PFSK-1 (cell line): ENCODE results near the gene PHACTR1.

Source experiments
- POLR2AphosphoS5 ChIP-seq: IDR thresholded peaks from 2 replicates; pipeline ENCODE4 v1.6.1; 2012; ENCODE audit warnings: low read depth, mild to moderate bottlenecking, control low read depth, low read length, moderate library complexity
- SIN3A ChIP-seq: IDR thresholded peaks from 2 replicates; pipeline ENCODE4 v1.6.1; 2012; ENCODE audit warnings: mild to moderate bottlenecking, low read length, moderate library complexity, borderline replicate concordance; ENCODE audit not compliant: insufficient read depth
- TF ChIP-seq, protein P1 (sequence below), 2 experiments: IDR thresholded peaks; 2 replicates each; pipeline versions ENCODE4 v1.6.1 to v1.8.0; 2011 to 2012; ENCODE audit warnings: low read depth in 2 of 2, low read length in 2 of 2, control low read depth in 1 of 2, inconsistent platforms in 1 of 2, mild to moderate bottlenecking in 1 of 2, moderate library complexity in 1 of 2; ENCODE audit not compliant: insufficient read depth in 1 of 2

DNA sequence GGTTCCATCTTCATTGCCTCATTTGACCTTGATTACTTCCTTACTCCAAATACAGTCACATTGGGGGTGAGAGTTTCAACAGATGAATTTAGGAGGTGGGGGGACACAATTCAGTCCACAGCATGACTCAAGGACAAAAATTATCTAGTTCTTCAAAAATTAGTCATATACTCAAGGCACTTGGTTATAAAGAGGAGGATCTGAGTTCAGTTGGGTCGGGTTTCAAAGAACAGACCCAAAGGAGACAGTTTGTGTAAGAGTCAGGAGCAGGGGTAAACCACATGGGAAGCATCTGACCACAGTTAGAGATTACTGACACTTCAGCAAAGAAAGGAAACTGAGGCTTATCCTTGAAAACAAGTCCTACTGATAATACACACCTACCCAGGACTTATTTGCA, 473.8 kb downstream of the PHACTR1 start:
- TF ChIP-seq POLR2AphosphoS5 (no peak), SIN3A (no peak)
- TF ChIP-seq, protein P1, sequence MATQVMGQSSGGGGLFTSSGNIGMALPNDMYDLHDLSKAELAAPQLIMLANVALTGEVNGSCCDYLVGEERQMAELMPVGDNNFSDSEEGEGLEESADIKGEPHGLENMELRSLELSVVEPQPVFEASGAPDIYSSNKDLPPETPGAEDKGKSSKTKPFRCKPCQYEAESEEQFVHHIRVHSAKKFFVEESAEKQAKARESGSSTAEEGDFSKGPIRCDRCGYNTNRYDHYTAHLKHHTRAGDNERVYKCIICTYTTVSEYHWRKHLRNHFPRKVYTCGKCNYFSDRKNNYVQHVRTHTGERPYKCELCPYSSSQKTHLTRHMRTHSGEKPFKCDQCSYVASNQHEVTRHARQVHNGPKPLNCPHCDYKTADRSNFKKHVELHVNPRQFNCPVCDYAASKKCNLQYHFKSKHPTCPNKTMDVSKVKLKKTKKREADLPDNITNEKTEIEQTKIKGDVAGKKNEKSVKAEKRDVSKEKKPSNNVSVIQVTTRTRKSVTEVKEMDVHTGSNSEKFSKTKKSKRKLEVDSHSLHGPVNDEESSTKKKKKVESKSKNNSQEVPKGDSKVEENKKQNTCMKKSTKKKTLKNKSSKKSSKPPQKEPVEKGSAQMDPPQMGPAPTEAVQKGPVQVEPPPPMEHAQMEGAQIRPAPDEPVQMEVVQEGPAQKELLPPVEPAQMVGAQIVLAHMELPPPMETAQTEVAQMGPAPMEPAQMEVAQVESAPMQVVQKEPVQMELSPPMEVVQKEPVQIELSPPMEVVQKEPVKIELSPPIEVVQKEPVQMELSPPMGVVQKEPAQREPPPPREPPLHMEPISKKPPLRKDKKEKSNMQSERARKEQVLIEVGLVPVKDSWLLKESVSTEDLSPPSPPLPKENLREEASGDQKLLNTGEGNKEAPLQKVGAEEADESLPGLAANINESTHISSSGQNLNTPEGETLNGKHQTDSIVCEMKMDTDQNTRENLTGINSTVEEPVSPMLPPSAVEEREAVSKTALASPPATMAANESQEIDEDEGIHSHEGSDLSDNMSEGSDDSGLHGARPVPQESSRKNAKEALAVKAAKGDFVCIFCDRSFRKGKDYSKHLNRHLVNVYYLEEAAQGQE (IDR thresholded peaks at IDR 0.05; ENCODE audit: insufficient read depth in 1 of 2, low read depth in 2 of 2, low read length in 2 of 2) = no peak
